GM19023 (cell line): Measurements from ENCODE around the gene SGSH.
A peak's percentile ranks its signal among the peaks of the same experiment; 100 is the strongest.

ENCODE experiments used
- ATAC-seq: cut with Tn5 transposase; IDR thresholded peaks from one replicate; pipeline ENCODE4 v1.9.1; 2021; ENCODE audit warnings: mild to moderate bottlenecking, moderate library complexity; ENCODE audit not compliant: unreplicated experiment

SGSH gene

DNA sequence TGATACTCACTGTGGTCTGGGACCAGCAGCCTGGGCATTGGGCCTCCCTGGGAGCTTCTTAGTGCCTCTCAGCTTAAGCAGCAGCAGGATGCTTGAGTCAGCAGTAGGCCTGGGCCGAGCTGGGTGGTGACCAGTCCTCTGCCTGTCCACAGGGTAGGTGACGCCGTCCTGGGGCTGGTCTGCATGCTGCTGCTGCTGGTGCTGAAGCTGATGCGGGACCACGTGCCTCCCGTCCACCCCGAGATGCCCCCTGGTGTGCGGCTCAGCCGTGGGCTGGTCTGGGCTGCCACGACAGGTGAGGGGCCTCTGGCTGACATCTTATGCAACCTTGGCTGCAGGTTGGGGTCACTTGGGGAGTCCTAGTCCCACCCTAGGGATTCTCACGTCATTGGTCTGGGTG, 7.5 kb upstream of the SGSH start:
- ATAC-seq: no peak

DNA sequence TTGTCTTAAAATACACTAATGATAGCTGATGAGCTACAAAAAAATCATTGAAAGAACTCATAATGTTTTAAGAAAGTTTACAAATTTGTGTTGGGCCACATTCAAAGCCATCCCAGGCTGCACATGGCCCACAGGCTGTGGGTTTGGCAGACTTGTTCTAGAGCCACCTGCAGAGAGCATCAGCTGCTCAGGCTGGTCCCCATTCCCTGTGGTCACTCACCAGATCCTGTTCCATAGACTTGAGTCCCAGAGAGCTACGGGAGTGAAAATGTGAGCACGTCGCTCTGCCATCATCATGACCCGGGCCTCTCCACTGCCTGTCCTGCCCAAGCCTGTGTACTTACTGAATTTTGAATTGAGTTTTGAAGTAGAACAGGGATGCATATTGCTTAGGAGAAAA, 7.0 kb upstream of the SGSH start:
- no peak for ATAC-seq

DNA sequence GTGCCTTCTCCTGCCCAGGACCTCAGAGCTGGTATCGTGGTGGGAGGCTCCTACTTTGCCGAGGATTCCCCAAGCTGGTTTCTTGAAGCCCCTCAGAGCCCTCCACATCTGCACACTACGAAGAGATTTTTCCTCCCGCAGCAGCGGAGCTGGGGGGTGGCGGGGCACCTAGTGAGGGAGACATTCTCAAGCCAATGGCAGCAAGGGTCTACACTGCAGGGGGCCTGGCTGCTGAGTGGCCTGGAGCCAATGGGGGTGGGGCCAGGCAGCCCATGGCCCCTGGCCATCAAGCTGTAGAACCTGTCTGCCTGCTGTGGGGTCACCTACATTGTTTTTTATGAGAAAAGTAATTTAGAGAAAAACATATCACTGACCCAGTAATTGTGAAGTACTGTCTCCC, 5.1 kb upstream of the SGSH start:
- no peak for ATAC-seq

- no peak for ATAC-seq
These were observed 4.5 kb upstream of the SGSH start for GRCh38 chr17:80224683-80225082.

GRCh38 chr17:80223838-80224497, 3.8 kb upstream of the SGSH start:
- no peak for ATAC-seq

- no peak for ATAC-seq
These were observed 3.1 kb upstream of the SGSH start for GRCh38 chr17:80223142-80223815.

- ATAC-seq: no peak
These were observed 2.4 kb upstream of the SGSH start for GRCh38 chr17:80222376-80223141.

- no peak for ATAC-seq
These were observed 1.4 kb upstream of the SGSH start for GRCh38 chr17:80221351-80222105.

DNA sequence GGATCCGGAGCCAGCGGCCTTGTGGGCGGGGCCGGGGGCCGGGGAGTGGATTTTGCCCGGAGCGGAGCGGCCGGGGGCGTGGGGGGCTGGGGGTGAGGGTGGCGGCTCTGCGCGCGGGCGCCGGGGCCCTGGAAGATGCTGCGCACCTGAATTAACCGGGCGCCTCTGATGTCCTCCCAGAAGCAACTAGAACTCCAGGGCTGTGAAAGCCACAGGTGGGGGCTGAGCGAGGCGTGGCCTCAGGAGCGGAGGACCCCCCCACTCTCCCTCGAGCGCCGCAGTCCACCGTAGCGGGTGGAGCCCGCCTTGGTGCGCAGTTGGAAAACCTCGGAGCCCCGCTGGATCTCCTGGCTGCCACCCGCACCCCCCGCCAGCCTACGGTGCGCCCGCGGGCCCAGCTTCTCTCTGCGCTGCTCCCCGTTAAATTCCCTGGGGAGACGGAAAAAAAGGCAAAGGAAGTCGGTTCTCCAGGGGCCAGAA, 643 bp upstream of the SGSH start:
- ATAC-seq: no peak

GRCh38 chr17:80219763-80220053, 425 bp downstream of the SGSH start:
- ATAC-seq: peak; percentile 28

- ATAC-seq: peak; percentile 42
These were observed 945 bp downstream of the SGSH start for GRCh38 chr17:80219013-80219762.

DNA sequence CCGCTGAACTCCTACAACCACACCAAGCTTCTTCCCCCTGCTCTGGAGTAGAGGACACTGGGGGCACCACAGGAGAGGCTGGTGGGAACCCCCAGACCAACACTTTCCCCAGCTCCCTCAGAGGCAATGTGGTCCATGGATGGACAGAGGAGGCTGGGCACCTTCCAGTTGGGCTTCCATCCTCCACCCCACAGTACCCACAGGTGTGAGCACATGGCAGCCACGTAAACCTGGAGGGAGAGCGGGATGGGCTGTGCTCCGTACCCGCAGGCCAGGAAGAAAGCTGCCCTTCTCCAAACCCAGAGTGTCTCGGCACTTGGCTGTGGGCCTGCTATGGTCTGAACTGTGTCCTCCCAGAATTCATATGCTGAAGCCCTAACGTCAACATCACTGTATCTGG, 1.7 kb downstream of the SGSH start:
- ATAC-seq: no peak

DNA sequence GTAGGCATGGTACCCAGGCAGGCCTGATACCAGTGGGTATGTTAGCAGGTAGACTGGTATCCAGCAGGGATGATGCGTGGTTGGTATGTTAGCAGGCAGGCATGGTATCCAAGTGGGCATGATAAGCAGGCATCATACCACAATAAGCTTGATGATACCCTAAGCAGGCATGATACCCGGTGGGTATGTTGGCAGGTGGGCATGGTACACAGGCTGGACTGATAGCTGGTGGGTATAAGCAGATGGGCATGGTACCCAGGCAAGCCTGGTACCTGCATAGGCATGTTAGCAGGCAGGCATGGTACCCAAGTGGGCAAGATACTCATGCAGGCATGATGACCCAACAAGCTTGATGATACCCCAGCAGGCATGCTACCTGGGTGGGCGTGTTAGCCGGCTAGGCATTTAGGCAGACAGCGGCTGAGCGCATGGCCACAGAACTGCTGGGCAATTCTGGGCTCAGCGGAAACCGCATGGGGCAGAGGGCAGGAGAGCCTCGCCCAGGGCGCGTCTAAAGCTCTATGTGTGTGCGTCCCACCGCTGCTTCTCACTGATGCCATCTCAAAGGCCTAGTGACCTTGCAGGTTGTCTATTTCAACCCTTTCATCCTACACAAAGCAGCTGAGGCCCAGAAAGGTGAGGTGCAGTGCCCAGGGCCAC, 2.3 kb downstream of the SGSH start:
- no peak for ATAC-seq

DNA sequence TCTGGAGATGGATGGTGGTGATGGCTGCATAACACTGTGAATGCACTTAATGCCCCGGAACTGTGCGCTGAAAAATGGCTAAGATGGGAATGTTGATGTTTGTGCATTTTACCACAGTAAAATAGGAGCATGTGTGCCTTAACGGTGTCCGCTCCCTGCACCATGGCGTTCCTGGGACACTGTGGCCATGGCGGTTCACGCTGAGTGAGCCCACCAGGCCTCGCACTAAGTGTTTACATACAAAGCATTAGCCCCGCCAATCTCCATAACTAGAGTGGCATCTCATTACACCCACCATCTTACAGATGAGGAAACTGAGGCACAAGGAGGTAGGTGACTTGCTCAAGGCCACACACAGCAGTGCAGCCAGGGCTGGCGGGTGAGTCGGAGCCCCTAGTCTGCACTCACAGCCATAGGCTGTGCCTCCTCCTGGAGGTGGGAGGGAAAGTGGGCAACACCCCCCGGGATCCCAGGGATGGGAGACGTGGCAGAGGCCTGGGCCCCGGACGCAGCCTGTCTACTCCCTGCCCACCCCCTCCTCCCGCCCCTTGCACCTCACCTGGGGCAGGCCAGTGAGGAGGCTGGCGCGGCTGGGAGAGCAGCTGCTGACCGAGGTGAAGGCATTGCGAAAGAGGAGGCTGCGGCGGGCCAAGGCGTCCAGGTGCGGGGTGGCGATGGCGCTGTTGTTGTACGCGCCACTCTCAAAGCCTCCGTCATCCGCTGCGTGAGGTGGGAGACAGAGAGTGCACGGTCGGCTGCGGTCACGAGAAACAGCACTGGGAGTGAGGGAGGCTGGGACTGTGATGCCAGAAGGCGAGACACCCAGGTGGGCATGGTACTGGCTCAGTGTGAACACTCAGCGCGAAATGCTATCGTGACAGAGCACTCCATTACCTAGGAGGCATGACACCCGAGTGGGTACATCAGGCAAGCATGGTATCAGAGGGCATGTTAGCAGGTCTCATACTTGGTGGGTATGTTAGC, 3.4 kb downstream of the SGSH start:
- ATAC-seq: no peak

GRCh38 chr17:80214878-80215210, 5.3 kb downstream of the SGSH start:
- ATAC-seq: no peak

DNA sequence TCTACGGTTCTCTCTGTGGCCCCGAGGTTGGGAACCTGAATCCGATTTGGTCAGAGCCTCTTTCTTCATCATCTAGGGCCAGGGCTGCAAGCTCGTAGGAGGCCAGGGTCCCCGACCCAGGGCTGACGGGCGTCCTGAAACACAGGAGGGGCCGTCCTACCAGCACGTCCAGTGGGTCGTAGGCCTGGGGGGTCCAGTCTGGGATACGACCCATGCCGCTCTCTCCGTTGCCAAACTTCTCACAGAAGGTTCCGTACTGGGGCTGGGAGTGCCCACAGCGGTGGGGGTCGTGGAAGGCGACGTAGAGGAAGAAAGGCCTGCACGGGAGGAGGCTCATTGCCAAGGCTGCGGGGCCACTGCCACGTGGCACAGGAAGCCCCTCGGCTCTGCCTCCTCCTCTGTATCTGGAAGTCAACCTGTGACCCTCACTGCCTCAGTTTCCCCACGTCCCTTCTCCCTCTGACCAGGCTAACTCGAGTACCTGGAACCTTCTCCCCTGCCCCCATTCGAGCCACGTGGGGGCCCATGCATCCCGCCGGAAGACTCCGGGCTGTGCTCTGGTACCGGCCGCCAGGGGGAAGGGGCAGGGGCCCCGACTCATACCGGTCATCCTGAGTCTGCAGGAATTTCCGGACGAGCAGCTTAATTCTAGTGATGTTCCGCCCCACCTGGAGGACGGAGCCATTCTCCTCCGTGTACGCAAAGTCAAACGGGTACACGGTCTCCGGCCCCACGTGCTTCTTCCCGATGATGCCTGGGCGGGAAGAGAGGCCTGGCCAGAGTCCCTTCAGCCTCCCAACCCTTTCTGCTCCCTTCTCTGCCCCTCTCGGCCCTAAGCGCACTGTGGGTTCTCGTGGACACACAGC, 5.9 kb downstream of the SGSH start:
- ATAC-seq: no peak

- ATAC-seq: no peak
These were observed 6.5 kb downstream of the SGSH start for GRCh38 chr17:80213643-80213975.

GRCh38 chr17:80212962-80213642, 7.0 kb downstream of the SGSH start:
- ATAC-seq: no peak
